ENCODE data around the gene ZNF425.

DNA sequence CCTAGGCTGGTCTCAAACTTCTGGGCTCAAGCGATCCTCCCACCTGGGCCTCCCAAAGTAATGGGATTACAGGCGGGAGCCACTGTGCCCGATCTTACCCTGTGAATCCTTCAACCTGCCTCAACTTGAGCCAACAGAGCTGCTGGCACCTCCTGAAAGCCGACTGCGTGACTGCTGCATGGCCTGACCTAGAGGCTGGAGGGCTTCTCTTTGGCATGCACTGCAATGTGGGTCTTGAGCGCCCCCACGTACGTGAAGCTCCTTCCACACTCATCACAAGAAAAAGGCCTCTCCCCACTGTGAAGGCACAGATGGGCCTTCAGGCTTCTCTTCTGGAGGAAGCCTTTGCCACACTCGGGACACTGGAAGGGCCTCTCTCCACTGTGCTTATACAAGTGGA lies 22.7 kb downstream of the ZNF425 start:
- TF ChIP-seq, protein P1, sequence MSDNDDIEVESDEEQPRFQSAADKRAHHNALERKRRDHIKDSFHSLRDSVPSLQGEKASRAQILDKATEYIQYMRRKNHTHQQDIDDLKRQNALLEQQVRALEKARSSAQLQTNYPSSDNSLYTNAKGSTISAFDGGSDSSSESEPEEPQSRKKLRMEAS (IDR thresholded peaks at IDR 0.05): no peak
- TF ChIP-seq CREB1 (IDR thresholded peaks at IDR 0.05; ENCODE audit: low read depth): no peak
- no peak for TF ChIP-seq RAD21 (IDR thresholded peaks at IDR 0.05; ENCODE audit: low read depth)
